SKM-1 (cell line): ENCODE data around the gene TNIP1.

Experiments used
- DNase-seq: peaks from one replicate; lab custom pipeline; 2025; ENCODE audit not compliant: unreplicated experiment; lab: John Stamatoyannopoulos, UW

The TNIP1 gene

DNA sequence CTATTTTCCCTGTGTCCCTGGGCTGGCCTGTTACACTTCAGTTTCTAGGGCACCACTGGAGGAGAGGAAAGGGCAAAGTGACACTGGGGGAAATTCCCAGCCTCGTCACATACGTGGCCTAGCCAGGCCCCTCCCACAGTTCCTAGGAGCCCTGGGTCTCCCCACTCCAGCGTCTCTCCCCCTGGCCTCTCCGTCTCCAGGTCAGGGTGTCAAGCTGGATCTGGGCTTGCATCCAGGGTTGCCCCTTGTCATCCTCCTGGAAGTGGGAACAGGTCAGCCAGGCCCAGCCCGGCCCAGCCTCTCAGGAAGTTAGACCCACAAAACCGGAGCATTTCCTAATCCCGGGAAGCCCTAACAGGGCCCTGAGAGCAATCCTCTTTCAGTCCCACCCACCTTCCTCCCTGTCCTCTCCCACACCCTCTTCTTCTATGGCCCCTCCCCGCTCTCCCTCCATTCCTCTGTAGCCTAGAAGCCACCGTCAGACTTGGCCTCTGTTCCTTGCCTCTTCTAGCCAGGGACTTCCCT, 4.7 kb upstream of the TNIP1 start:
- DNase-seq, result no peak

DNA sequence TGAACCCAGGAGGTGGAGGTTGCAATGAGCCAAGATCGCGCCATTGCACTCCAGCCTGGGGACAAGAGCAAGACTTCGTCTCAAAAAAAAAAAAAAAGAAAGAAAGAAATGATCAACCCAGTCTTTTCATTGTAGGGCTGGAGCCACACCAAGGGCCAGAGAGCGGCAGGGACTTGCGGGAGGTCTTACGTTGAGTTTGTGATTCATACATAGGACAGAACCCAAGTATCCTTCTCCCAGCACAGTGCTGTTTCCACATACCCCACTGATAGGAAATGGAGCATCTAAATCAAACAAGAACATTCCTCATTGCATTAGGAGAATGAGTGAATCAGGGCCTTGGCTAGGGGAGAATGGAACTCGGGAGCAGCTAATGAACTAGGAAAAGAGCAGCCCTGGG, 3.5 kb upstream of the TNIP1 start:
- DNase-seq, result no peak

GRCh38 chr5:151083081-151083676, 2.3 kb upstream of the TNIP1 start:
- DNase-seq, result no peak

DNA sequence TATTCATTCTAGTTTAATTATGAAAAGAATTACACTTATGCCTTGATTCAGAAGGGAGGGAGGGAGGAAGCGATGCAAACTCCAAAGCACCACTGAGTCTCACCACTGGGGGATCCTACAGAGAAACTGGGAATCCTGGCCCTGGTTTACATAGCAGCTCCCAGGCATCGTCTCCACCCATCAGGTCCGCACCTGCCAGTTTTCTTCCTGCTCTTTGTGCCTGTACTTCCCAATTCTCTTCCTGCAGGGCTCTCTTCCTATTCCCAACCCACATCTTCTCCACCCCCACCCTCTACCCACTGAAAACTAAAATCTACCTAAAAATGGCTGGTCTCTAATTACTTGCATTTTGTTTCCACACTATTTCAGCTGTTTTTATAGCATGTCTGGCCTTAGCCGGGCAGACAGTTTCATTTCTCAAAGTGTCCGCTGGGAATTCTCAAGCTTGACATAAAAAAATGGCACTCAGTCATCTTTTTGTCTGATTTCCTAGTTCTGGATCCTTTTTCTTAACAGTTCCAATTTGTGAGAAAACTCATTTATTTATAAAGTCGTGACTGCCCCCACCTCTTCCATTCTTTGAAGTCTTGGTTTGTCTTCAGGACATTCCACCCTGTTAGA, 1.6 kb upstream of the TNIP1 start:
- DNase-seq, result no peak

GRCh38 chr5:151081431-151082281, 822 bp upstream of the TNIP1 start:
- no peak for DNase-seq

DNA sequence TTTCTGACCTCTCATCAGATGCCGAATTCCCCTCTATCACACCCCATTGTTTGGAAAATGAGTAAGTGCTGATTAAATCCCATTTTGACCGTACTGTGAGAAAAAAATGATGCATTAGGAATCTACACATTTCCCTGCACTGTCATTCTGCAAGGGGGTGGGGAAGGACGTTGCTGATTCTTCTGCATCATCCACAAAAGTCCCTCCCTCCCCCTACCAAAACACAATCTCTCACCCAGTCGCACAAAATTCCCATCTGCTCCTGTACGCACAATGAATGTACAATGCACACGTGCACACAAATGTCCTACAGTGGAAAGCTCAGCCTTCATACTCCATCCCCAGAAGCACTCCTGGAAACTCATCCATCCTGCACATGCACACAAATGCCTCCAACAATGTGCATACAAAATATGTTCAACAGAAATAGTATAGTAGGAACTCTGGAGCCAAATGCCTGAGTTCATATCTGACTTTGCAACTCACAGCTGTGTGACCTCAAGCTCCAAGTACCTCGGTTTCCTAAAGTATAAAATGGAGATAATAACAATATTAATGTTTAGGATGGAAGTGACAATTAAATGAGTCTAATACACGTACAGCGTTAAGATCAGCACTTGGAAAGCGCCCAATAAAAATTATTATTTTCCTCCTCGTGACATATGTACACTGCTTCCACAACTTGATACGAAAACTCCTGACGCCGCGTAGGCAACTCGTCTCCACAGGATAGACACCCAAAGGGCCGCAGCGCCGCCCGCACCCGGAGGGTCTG, 809 bp downstream of the TNIP1 start:
- DNase-seq, result no peak

DNA sequence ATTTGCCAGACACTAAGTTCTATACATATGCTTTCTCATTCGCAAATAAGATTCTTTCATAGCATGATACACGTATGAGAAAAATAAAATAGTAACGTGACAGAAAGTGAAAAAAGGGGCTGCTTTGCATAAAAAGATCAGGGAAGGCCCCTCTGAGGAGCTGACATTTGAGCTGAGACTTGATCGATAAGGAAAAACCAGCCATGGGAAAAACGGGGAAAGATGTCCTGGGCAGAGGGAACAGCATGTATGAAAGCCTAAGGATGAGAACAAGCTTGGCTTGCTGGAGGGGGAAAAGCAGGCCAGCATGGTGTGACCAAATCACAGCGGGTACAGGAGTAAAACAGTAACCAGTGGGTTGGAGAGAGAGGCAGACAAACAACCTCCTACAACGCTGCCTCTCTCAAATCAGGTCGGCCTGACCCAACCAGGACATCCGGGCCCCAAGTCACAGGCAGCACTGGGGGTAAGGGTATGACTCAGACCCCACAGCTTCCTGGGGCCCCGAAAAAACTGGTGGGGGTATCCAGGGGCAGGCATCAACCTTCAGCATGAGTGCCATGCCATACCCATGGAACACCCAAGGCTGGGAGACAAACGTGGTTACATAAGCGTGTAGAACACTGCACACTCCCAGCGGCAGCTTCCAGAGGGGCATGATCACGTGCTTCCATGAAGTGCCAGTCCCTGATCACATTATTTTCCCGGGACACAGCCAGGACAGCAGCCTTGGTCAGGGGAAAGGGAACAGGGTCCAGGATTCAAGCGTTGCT, 2.2 kb downstream of the TNIP1 start:
- no peak for DNase-seq

DNA sequence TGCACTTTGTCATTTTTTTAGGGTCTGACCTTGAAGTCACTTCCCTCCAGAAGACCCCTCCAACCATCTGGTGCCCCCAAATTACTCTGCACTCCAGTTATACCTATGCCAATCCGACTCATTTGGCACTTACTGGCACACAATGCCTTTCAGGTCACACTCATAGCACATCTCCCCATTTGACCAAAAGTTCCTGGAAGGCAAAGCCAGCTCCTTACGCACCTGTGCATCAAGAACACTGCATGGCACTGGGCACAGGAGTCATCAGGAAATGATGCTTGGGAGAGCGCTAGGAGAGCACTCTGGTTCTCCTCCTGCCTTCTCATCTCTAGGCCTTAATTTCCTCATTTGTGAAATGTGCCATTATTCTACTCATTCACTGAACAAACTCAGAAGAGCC, 2.9 kb downstream of the TNIP1 start:
- no peak for DNase-seq

- no peak for DNase-seq
Measured at GRCh38 chr5:151077419-151077818, 3.4 kb downstream of the TNIP1 start.

- DNase-seq, result no peak
Measured at GRCh38 chr5:151076616-151077015, 4.2 kb downstream of the TNIP1 start.

DNA sequence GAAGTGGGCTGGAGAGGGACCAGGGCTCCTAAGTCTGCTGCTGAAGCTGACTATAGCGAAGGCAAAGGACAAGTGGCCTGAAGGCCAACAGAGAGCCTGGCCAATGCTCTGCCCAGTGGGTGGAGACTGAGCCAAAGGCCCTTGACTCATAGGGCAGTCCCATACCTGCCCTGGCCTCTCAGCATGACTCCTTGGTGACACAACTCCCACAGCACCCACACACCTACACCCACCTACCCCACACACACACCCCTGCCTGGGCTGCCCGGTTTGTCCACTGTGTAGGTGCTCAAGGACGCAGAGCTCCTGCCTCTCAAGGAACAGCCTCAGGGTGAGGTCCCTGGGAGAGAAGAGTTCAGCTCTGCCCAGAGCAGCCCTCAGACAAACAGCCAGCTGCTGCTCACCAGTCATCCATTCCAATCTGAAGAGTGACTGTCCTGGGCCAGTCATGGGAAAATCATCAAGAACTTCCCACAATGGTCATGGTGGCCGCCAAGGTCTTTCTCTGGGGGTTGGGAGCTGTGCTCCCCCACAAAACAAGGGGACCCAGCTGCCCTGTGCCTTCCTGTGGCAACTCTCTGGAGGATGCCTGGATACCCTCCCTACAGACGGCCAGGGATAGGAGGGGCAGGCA, 5.0 kb downstream of the TNIP1 start:
- no peak for DNase-seq

DNA sequence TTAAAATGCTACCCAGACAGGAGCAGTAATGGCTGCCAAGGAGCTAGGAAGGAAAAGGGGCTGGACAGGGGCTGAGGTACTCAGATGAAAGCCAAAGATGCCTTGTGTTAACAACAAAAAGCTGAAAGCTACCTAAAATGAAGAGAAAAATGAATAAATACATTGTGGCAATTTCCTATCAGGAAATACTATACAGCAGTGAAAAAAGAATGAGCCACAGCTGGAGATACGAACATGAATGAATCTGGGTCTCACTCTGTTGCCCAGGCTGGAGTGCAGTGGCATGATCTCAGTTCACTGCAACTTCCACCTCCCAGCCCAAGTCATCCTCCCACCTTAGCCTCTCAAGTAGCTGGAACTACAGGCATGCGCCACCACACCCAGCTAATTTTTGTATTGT, 6.3 kb downstream of the TNIP1 start:
- no peak for DNase-seq

DNA sequence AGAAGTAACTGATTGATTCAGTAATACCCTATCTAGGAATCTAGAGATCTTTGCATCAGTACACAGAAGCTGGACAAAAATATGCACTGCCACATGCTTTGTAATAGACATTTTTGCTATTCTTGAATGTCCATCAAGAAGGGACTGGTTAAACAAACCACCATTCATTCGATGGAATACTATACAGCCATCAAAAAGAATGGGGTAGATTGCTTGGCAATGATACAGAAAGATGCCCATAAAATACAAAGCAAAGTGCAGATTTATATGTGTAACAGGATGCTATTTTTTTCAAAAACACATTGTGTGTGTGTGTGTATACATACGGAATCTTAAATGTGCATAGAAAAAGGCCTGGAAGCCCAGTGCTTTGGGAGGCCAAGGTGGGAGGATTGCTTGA, 7.6 kb downstream of the TNIP1 start:
- DNase-seq, result no peak

GRCh38 chr5:151072630-151073025, 8.2 kb downstream of the TNIP1 start:
- DNase-seq, result no peak

- DNase-seq, result no peak
Measured at GRCh38 chr5:151071848-151072629, 8.8 kb downstream of the TNIP1 start.

DNA sequence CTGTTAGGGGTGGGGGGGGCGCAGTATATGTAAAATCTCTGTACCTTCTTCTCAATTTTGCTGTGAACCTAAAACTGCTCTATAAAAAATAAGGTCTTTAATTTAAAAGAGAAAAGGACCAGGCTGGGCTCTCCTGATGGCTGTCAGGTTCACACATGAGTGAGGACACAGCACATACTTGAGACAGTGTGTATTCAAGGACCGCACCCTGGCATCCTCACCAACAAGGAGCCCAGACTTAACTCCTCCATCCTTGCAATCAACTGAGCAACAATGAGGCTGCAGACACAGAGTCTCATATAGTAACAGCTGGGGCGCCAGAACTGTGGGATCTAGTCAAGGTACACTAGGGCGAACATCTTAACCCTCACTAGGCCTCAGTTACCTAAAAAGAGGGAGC, 9.8 kb downstream of the TNIP1 start:
- no peak for DNase-seq

DNA sequence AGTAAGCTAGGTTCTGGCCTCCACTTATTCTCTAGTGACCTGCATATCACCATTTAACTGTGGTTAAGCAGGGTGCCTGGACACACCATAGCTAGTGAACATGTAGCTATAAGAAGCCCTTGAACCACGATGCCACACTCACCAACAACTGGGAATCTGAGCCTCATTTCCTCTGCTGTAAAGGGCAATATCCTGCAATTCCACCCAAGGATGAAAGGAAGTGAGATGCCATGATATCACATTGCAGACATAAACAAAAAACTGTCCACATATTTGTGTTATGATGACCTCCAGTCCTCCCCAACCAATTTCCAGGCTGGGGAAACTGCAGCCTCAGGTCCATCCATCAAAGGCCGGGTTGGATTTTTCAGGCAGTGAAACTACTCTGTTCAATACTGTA, 10.4 kb downstream of the TNIP1 start:
- DNase-seq, result no peak

DNA sequence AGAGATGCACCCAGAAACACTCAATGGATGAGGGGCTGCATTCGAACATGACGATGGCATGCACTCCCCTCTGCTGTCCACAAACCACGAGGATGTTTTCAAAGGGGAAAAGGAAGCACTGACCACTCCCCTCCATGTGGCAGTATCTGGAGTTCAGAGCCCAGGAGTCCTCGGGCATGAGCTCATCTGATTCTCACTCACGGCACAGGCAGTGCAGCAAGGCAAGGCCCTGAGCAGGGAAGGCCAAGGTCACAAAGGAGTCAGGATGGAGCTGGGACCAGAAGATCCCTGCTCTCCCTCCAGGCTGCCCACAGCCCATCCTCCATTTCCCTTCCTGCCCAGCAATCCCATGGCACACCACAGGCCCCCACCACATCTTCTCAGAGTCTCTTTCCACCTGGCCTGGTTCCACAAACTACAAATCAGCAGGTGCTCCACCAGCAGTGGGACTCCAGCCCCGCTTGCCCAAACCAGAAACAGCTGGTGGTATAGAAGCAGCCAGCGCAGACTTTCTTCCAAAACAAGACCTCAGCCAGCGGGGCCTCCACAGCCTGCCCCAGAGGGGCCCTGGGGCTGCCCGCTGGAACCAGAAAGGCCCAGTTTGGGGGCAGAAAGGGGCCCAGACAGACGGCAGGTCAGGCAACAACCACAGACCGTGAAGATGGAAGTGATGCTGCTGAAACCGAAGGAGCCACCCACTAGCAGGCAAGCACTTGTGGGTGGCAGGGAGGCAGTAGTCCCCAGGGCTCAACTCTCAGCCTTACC, 12.2 kb downstream of the TNIP1 start:
- DNase-seq, result no peak
